Common myeloid progenitor, CD34-positive (primary cell): ENCODE results near the gene ADAMTS12.

Experiments used
- CTCF ChIA-PET: fragments of 350-600 bp; sonication (Branson Sonifier 250); formaldehyde crosslinking; loops from one replicate; lab custom pipeline; 2021; ENCODE audit warnings: antibody characterized with exemption; lab: Charles Lee
- POLR2A ChIA-PET: fragments of 350-600 bp; sonication (Branson Sonifier 250); formaldehyde crosslinking; loops from one replicate; lab custom pipeline; 2021; ENCODE audit warnings: antibody characterized with exemption; lab: Charles Lee
- DNase-seq, 3 donors: peaks; one replicate each; pipeline versions ENCODE4 v3.0.0 to v3.0.0-alpha.2; 2013
- H3K27ac ChIP-seq, 2 experiments: 1 replicate in 1 of 2; 2 replicates in 1 of 2; pipeline ENCODE4 v1.7.0; 2013; ENCODE audit warnings: inconsistent platforms in 2 of 2, low read length in 2 of 2, mild to moderate bottlenecking in 2 of 2, low read depth in 1 of 2, moderate library complexity in 1 of 2; ENCODE audit not compliant: severe bottlenecking in 2 of 2, insufficient read depth in 1 of 2, poor library complexity in 1 of 2
- H3K27me3 ChIP-seq, 5 experiments: replicated peaks in 2 of 5; 1 replicate in 3 of 5; 2 replicates in 2 of 5; pipeline versions ENCODE4 v1.6.1 to v1.7.0; 2013; ENCODE audit warnings: low read length in 4 of 5, mild to moderate bottlenecking in 2 of 5, moderate library complexity in 2 of 5, inconsistent platforms in 1 of 5; ENCODE audit not compliant: insufficient read depth in 5 of 5, control insufficient read depth in 4 of 5
- H3K36me3 ChIP-seq, 4 experiments: 1 replicate in 2 of 4; 2 replicates in 2 of 4; pipeline versions ENCODE4 v1.6.1 to v1.7.0; 2013; ENCODE audit warnings: low read length in 3 of 4, control low read depth in 1 of 4, mild to moderate bottlenecking in 1 of 4; ENCODE audit not compliant: control insufficient read depth in 4 of 4, insufficient read depth in 4 of 4
- H3K4me1 ChIP-seq, 4 experiments: 1 replicate in 3 of 4; 2 replicates in 1 of 4; pipeline versions ENCODE4 v1.6.1 to v1.7.1; 2013; ENCODE audit warnings: low read length in 3 of 4, mild to moderate bottlenecking in 3 of 4, control low read depth in 1 of 4, inconsistent platforms in 1 of 4, moderate library complexity in 1 of 4; ENCODE audit not compliant: control insufficient read depth in 4 of 4, insufficient read depth in 4 of 4; ENCODE audit errors: control extremely low read depth in 1 of 4
- H3K4me3 ChIP-seq, 7 experiments: 1 replicate in 4 of 7; 2 replicates in 3 of 7; pipeline versions ENCODE4 v1.5.1 to v1.7.0; 2013; ENCODE audit warnings: mild to moderate bottlenecking in 7 of 7, low read length in 6 of 7, moderate library complexity in 6 of 7, inconsistent platforms in 2 of 7, low read depth in 2 of 7, control low read depth in 1 of 7; ENCODE audit not compliant: insufficient read depth in 4 of 7, control insufficient read depth in 1 of 7; ENCODE audit errors: extremely low read depth in 1 of 7
- H3K9me3 ChIP-seq, 5 experiments: 1 replicate in 4 of 5; 2 replicates in 1 of 5; pipeline versions ENCODE4 v1.6.1 to v1.7.1; 2013; ENCODE audit warnings: low read length in 4 of 5, mild to moderate bottlenecking in 2 of 5, inconsistent platforms in 1 of 5, low read depth in 1 of 5, moderate library complexity in 1 of 5; ENCODE audit not compliant: control insufficient read depth in 4 of 5, insufficient read depth in 2 of 5; ENCODE audit errors: control extremely low read depth in 1 of 5
- WGBS: methylation state at CpG from one replicate; pipeline ENCODE4 v1.1.5; 2013; ENCODE audit not compliant: insufficient coverage; 5-methylcytosine and 5-hydroxymethylcytosine counted together

ADAMTS12 gene

DNA sequence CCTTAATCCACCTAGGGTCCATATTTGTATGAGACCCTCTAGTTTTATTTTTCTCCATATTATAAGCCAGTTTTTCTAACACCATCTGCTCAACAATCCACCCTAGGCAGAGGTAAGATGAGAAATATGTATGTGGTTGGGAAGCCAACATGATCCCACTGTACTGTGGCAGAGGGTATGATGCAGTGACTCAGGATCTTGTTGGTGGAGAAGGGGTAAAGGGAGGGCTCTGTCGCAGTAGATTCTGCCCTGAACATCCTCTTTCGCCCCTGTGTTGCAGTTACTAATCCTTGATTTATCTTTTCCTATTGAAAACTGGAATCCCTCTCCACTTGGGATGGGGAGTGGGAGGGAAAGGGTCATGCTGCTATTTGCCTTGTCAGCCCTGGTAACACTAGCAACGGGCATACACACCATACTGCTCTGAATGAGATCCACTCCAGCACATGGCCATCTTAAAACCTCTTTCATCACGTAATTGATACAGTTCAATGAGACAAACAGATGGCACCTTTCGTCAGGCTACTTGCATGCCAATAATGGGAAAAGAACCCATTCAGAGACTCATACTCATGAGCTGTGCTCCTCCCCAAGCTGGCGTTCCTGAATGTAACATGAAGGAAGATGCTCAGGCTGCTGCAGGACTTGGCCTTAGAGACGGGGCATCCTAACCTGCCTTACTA lies 63.0 kb downstream of the ADAMTS12 start:
- ChIA-PET POLR2A (no interaction called here), CTCF (no interaction called here)
- Histone ChIP-seq H3K9me3 (no peaks in the 10 kb centered on the region), H3K4me1 (no peaks in the 10 kb centered on the region), H3K27me3 (peaks cover 0 to 3% (median 0%) of the 10 kb centered on the region in 5 experiments), H3K4me3 (no peak overlapping the region), H3K36me3 (no peaks in the 10 kb centered on the region), H3K27ac (no peak overlapping the region)
- 90% methylated on average over 4 of the region's 7 CpGs for WGBS
- no peak for DNase-seq

DNA sequence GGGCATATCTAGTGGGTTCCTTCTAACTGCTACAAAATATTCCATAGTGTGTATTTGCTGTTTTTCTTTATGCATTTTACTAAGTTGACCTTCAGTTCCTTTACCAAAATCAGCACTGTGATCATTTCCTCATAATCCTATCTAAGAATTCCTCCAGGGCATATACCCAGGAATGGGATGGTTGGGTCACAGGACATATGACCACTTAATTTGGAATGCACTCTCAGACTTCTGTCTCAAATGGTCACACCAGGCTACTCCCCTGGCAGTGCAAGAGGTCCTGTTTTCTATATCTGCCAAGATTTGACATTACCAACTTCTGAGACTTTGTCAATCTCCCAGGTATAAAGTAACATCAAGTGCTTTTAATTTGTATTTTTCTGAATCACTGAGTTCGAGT lies 63.9 kb downstream of the ADAMTS12 start:
- H3K27me3 ChIP-seq: peaks cover 0 to 3% (median 0%) of the 10 kb centered on the region in 5 experiments
- WGBS: 80% methylated on average over 1 of the region's 1 CpG
- H3K9me3 ChIP-seq: no peaks in the 10 kb centered on the region
- no peak overlapping the region for H3K4me3 ChIP-seq
- no peaks in the 10 kb centered on the region for H3K4me1 ChIP-seq
- no peaks in the 10 kb centered on the region for H3K36me3 ChIP-seq
- no peak overlapping the region for H3K27ac ChIP-seq
- CTCF ChIA-PET: no interaction called here
- POLR2A ChIA-PET: no interaction called here
- DNase-seq: no peak

- WGBS: 95% methylated on average over 5 of the region's 7 CpGs
- Histone ChIP-seq H3K27me3 (peaks cover 0 to 3% (median 0%) of the 10 kb centered on the region in 5 experiments), H3K36me3 (no peaks in the 10 kb centered on the region), H3K4me3 (no peak overlapping the region), H3K4me1 (no peaks in the 10 kb centered on the region), H3K27ac (no peak overlapping the region), H3K9me3 (no peaks in the 10 kb centered on the region)
- POLR2A ChIA-PET: no interaction called here
- no peak for DNase-seq
- CTCF ChIA-PET: no interaction called here
These were observed 64.6 kb downstream of the ADAMTS12 start for GRCh38 chr5:33827018-33827707.

- ChIA-PET CTCF (no interaction called here), POLR2A (no interaction called here)
- Histone ChIP-seq H3K4me1 (no peaks in the 10 kb centered on the region), H3K27me3 (peaks cover 0 to 1% (median 0%) of the 10 kb centered on the region in 5 experiments), H3K4me3 (no peak overlapping the region), H3K9me3 (no peaks in the 10 kb centered on the region), H3K36me3 (no peaks in the 10 kb centered on the region), H3K27ac (no peak overlapping the region)
- no peak for DNase-seq
- WGBS: 75% methylated on average over 4 of the region's 4 CpGs
These were observed 67.1 kb downstream of the ADAMTS12 start for GRCh38 chr5:33824516-33825195.

DNA sequence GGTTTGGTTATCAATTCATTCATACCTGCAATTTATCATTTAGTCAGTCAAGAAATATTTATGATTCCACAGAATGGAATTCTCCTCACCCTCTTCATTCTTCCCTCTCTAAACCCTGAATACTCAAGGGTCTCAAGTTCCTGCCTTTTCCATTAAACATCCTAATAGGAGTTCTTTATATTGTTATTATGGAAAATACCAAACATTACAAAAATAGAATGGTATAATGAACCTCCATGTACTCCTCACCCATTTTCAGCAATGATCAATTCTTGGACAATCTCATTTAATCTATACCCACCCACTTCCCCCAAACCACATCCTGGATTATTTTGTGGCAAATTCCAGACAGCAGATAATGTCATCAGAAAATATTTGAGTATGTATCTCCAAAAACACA lies 74.5 kb downstream of the ADAMTS12 start:
- ChIA-PET CTCF (no interaction called here), POLR2A (no interaction called here)
- H3K4me1 ChIP-seq: no peaks in the 10 kb centered on the region
- no peaks in the 10 kb centered on the region for H3K9me3 ChIP-seq
- H3K27me3 ChIP-seq: no peaks in the 10 kb centered on the region
- H3K27ac ChIP-seq: no peak overlapping the region
- no peak overlapping the region for H3K4me3 ChIP-seq
- H3K36me3 ChIP-seq: no peaks in the 10 kb centered on the region
- no peak for DNase-seq

GRCh38 chr5:33816791-33817190 lies 75.0 kb downstream of the ADAMTS12 start:
- no peaks in the 10 kb centered on the region for H3K4me1 ChIP-seq
- DNase-seq: no peak
- no CpG with 5 or more reads among the region's 1 CpG for WGBS
- no peaks in the 10 kb centered on the region for H3K36me3 ChIP-seq
- POLR2A ChIA-PET: no interaction called here
- H3K9me3 ChIP-seq: no peaks in the 10 kb centered on the region
- H3K27me3 ChIP-seq: no peaks in the 10 kb centered on the region
- CTCF ChIA-PET: no interaction called here
- no peak overlapping the region for H3K27ac ChIP-seq
- no peak overlapping the region for H3K4me3 ChIP-seq

GRCh38 chr5:33812746-33813145 lies 79.0 kb downstream of the ADAMTS12 start:
- no peaks in the 10 kb centered on the region for H3K9me3 ChIP-seq
- no peak overlapping the region for H3K4me3 ChIP-seq
- no peaks in the 10 kb centered on the region for H3K27me3 ChIP-seq
- 100% methylated on average over 1 of the region's 4 CpGs for WGBS
- H3K36me3 ChIP-seq: no peaks in the 10 kb centered on the region
- DNase-seq: no peak
- POLR2A ChIA-PET: no interaction called here
- no peak overlapping the region for H3K27ac ChIP-seq
- no peaks in the 10 kb centered on the region for H3K4me1 ChIP-seq
- CTCF ChIA-PET: no interaction called here
